Colonic mucosa (tissue), 4 donors: ENCODE results near the gene ELL. TPM values are rescaled to one million over a fixed set of nuclear protein-coding genes. Genes with fewer than 3 reads are reported as not detected.

Experiments
- DNase-seq: peaks from one replicate; pipeline ENCODE4 v3.0.0-alpha.2; 2020
- H3K27ac ChIP-seq: fragments of 200-600 bp; one replicate; pipeline ENCODE4 v1.8.0; 2021
- H3K27me3 ChIP-seq: fragments of 200-600 bp; one replicate; pipeline ENCODE4 v1.8.0; 2021
- H3K36me3 ChIP-seq: fragments of 200-600 bp; one replicate; pipeline ENCODE4 v1.8.0; 2021
- H3K4me1 ChIP-seq: fragments of 200-600 bp; one replicate; pipeline ENCODE4 v1.8.0; 2021; ENCODE audit warnings: mild to moderate bottlenecking
- H3K4me3 ChIP-seq: fragments of 200-600 bp; one replicate; pipeline ENCODE4 v1.8.0; 2021
- H3K9ac ChIP-seq, 2 donors: one replicate each; pipeline ENCODE4 v1.7.0; 2013; ENCODE audit warnings: control low read depth in 2 of 2, low read depth in 2 of 2, low read length in 2 of 2
- H3K9me3 ChIP-seq: fragments of 200-600 bp; one replicate; pipeline ENCODE4 v1.8.0; 2021
- intact Hi-C: fragments of 100-400 bp; cut with DNase I; formaldehyde crosslinking; loops from one replicate; pipeline ENCODE4 v1.14.1; 2022
- total RNA-seq, 2 donors: library from RNA; stranded (reverse); fragmentation: NEBNext Ultra II Directional in 1 of 2; extraction: Animal tissue kit (Norgen Biotek cat#: 25700) in 1 of 2; gene quantifications; one replicate each; pipeline ENCODE4 v1.2.1, GENCODE V29; 2021
- TF ChIP-seq, protein P1 (sequence below): fragments of 200-600 bp; IDR thresholded peaks from one replicate; pipeline ENCODE4 v1.8.0; 2022; ENCODE audit warnings: antibody characterized with exemption, mild to moderate bottlenecking
- donor health status: healthy.
- donor health status: DM: no; HTN: no; CAD: no.
- donor health status: DM: no; HTN: no; CAD: no.

Gene ELL
- total RNA-seq, 2 donors from 2014 or later: 16.3 to 18.6 TPM

- H3K9me3 ChIP-seq: no peaks in the 10 kb centered on the region
- TF ChIP-seq, protein P1, sequence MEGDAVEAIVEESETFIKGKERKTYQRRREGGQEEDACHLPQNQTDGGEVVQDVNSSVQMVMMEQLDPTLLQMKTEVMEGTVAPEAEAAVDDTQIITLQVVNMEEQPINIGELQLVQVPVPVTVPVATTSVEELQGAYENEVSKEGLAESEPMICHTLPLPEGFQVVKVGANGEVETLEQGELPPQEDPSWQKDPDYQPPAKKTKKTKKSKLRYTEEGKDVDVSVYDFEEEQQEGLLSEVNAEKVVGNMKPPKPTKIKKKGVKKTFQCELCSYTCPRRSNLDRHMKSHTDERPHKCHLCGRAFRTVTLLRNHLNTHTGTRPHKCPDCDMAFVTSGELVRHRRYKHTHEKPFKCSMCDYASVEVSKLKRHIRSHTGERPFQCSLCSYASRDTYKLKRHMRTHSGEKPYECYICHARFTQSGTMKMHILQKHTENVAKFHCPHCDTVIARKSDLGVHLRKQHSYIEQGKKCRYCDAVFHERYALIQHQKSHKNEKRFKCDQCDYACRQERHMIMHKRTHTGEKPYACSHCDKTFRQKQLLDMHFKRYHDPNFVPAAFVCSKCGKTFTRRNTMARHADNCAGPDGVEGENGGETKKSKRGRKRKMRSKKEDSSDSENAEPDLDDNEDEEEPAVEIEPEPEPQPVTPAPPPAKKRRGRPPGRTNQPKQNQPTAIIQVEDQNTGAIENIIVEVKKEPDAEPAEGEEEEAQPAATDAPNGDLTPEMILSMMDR: no peak
- H3K27ac ChIP-seq: no peak overlapping the region
- H3K36me3 ChIP-seq: no peaks in the 10 kb centered on the region
- no peak overlapping the region for H3K9ac ChIP-seq
- intact Hi-C loops: no loop called here
- no peak overlapping the region for H3K4me3 ChIP-seq
- H3K27me3 ChIP-seq: no peaks in the 10 kb centered on the region
- H3K4me1 ChIP-seq: no peaks in the 10 kb centered on the region
- DNase-seq: no peak
These were observed 16.2 kb upstream of the ELL start for GRCh38 chr19:18538115-18538514.

- Histone ChIP-seq H3K36me3 (no peaks in the 10 kb centered on the region), H3K9ac (no peak overlapping the region), H3K27me3 (no peaks in the 10 kb centered on the region), H3K27ac (no peak overlapping the region), H3K4me3 (no peak overlapping the region), H3K4me1 (no peaks in the 10 kb centered on the region), H3K9me3 (no peaks in the 10 kb centered on the region)
- intact Hi-C loops: no loop called here
- DNase-seq: no peak
- TF ChIP-seq, protein P1: no peak
These were observed 15.6 kb upstream of the ELL start for GRCh38 chr19:18537431-18537830.

- no peaks in the 10 kb centered on the region for H3K9me3 ChIP-seq
- no peaks in the 10 kb centered on the region for H3K27me3 ChIP-seq
- DNase-seq: no peak
- TF ChIP-seq, protein P1: no peak
- H3K9ac ChIP-seq: no peak overlapping the region
- no peak overlapping the region for H3K27ac ChIP-seq
- no peaks in the 10 kb centered on the region for H3K4me1 ChIP-seq
- H3K36me3 ChIP-seq: no peaks in the 10 kb centered on the region
- no peak overlapping the region for H3K4me3 ChIP-seq
- intact Hi-C loops: no loop called here
These were observed 14.6 kb upstream of the ELL start for GRCh38 chr19:18536475-18536874.

GRCh38 chr19:18533058-18533457, 11.2 kb upstream of the ELL start:
- Histone ChIP-seq H3K9me3 (no peaks in the 10 kb centered on the region), H3K9ac (no peak overlapping the region), H3K4me3 (no peak overlapping the region), H3K27me3 (no peaks in the 10 kb centered on the region), H3K4me1 (no peaks in the 10 kb centered on the region), H3K36me3 (no peaks in the 10 kb centered on the region), H3K27ac (no peak overlapping the region)
- intact Hi-C loops: no loop called here
- TF ChIP-seq, protein P1: no peak
- no peak for DNase-seq

DNA sequence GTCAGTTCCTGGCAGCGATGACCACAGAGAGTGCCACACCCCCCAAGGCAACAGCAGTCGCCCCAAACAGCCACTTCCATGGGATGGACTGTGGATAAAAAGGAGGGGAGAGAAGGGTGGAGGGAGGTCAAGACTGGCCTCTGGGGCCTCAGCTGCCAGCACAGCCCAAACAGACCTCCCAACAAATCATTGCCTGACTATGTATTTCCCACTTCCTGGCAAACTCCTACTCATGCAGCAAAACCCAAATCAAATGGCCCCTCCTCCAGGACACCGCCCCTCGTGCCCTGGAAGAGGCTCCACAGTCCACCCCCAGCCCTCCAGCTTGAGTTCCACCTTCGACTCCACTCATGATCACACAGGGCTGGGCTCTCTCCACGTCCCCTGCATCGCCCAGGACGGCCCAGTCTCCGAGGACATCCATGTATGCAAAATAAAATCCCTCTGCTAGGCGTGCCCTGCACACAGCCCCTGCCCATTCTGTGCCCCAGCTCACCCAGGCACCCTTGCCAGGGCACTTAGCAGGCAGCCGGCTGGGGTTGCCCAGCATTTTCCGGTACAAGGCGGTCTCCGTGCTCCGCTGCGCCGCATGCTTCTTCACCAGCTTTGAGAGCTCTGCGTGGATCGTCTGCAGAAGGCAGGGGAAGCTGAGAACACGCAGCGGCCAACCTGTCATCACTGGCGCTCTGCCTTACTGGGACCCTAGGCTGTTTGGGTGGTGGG, 10.5 kb upstream of the ELL start:
- Histone ChIP-seq H3K36me3 (no peaks in the 10 kb centered on the region), H3K4me1 (no peaks in the 10 kb centered on the region), H3K27me3 (no peaks in the 10 kb centered on the region), H3K9ac (no peak overlapping the region), H3K4me3 (no peak overlapping the region), H3K9me3 (no peaks in the 10 kb centered on the region), H3K27ac (no peak overlapping the region)
- intact Hi-C loops: no loop called here
- no peak for DNase-seq
- TF ChIP-seq, protein P1: no peak
